BJ (cell line): ENCODE results near the gene KRT77. TPM values are rescaled to one million over a fixed set of nuclear protein-coding genes. Genes with fewer than 3 reads are reported as not detected.

ENCODE experiments used
- CTCF ChIA-PET: fragments of 350-600 bp; formaldehyde crosslinking; extraction: SDS; loops from one replicate; lab custom pipeline; 2021; ENCODE audit warnings: antibody characterized with exemption, inconsistent platforms; lab: Yijun Ruan, JAX
- POLR2A ChIA-PET: fragments of 300-600 bp; sonication (Branson Sonifier 250); formaldehyde crosslinking; extraction: SDS; loops from one replicate; lab custom pipeline; 2021; ENCODE audit warnings: antibody characterized with exemption; lab: Charles Lee
- DNase-seq: peaks from one replicate; pipeline ENCODE4 v3.0.0-alpha.2; 2011; ENCODE audit warnings: low read depth
- H3K27me3 ChIP-seq: 2 replicates; pipeline ENCODE4 v1.6.0; 2011; ENCODE audit warnings: low read length; ENCODE audit not compliant: control insufficient read depth, insufficient read depth
- H3K36me3 ChIP-seq: 2 replicates; pipeline ENCODE4 v1.5.1; 2011; ENCODE audit warnings: low read length; ENCODE audit not compliant: control insufficient read depth, insufficient read depth
- H3K4me3 ChIP-seq: 2 replicates; pipeline ENCODE4 v1.5.1; 2011; ENCODE audit warnings: low read depth, mild to moderate bottlenecking, control low read depth, low read length
- CTCF ChIP-seq: IDR thresholded peaks from 2 replicates; pipeline ENCODE4 v1.5.1; 2011; ENCODE audit warnings: low read depth, mild to moderate bottlenecking, control low read depth, inconsistent platforms, low read length, moderate library complexity; ENCODE audit not compliant: insufficient read depth
- polyA plus RNA-seq: library from polyadenylated mRNA; depleted of rRNA; stranded (reverse); fragments of >200 nt; gene quantifications from 2 replicates; pipeline ENCODE4 v1.2.3, GENCODE V29; 2011

The KRT77 gene
- polyA plus RNA-seq, 1 experiment: not detected

DNA sequence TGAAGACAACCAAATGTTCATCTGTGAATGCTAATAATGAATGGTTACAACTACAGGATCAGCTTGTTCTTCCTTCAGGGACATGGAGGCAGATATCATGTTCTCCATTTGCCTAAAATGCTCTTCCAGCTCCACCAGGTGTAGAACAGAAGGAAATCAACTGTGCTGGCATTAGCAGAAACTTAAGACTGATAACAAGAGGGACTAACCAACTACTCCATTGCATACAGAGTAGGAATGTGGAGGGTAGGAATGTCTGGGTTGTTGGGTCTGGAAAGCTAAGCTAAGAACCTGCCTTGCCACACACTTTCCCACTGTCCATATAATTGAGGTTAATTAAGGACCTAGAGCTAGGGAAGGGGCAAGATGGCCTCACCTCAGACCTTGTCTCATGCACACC is 39.9 kb downstream of the KRT77 start:
- POLR2A ChIA-PET: no interaction called here
- H3K27me3 ChIP-seq: peaks cover 18% of the 10 kb centered on the region

DNA sequence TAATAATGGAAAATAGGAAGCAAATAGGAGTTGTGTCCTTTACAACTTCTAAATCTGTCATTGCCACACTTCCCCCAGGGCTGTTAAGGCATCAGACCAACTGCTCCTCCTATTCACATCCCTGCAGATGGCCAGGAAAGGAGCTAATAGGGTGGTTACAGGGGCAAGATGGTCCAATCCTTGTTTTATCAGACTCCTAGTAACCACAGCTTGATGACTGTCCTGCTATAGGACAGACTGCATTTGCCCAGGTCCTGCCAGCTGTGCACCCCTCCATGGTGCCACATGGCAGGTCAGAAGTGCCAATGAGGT is 40.5 kb downstream of the KRT77 start:
- CTCF ChIA-PET: no interaction called here
- no peaks in the 10 kb centered on the region for H3K36me3 ChIP-seq
- H3K27me3 ChIP-seq: peaks cover 18% of the 10 kb centered on the region
- no peak for DNase-seq
- POLR2A ChIA-PET: no interaction called here
- H3K4me3 ChIP-seq: no peak overlapping the region
- no peak for TF ChIP-seq CTCF

More for the DNA sequence above, 39.9 kb downstream of the KRT77 start:
- DNase-seq: no peak
- CTCF ChIA-PET: interaction anchor here (1.0 kb wide), 1 partner anchor 21 kb away, joined by 3 read pairs; no protein-coding TSS in a partner anchor
- TF ChIP-seq CTCF: no peak
- H3K4me3 ChIP-seq: no peak overlapping the region
- no peaks in the 10 kb centered on the region for H3K36me3 ChIP-seq

DNA sequence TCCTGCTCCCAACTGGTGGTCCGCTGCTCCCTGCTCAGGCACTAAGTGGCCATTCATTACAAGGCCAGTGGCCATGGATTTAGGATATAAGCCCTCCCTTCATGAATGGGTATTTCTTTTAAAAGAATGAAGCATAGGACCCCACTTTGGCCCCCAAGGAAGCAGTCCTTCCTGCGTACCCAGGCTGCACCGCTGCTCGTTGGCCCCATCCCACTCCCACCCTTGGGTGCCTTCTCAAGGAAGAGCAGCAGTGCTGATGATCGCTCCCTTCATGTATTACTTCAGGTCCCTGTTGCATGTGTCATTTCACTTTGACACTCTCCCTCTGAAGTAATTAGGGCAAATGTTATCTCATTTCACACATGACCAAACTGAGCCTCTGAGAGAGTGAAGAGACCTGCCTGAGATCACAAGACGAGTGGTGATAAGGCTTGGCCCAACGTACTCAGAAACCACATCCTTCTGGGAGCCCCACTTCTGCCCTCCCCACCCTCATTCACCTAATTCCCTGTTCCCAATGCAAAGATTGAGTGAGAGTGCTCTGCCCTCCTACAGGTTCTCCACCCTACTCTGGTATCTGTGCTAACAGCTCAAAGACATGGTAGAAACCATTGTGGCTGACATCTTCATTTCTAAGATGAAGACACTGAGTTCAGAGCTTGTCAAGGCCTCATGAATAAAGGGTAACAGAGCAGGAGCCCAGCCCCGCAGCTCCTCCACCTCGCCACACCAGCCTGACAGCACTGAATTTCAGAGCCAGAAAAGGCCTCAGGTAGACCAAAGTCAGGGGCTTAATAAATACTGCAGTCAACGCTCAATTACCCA is 41.0 kb downstream of the KRT77 start:
- Histone ChIP-seq H3K27me3 (peaks cover 21% of the 10 kb centered on the region), H3K4me3 (no peak overlapping the region), H3K36me3 (no peaks in the 10 kb centered on the region)
- no peak for DNase-seq
- ChIA-PET CTCF (no interaction called here), POLR2A (no interaction called here)
- TF ChIP-seq CTCF: no peak

GRCh38 chr12:52661668-52662067 is 41.7 kb downstream of the KRT77 start:
- Histone ChIP-seq H3K27me3 (peaks cover 20% of the 10 kb centered on the region), H3K4me3 (no peak overlapping the region), H3K36me3 (no peaks in the 10 kb centered on the region)
- ChIA-PET POLR2A (no interaction called here), CTCF (interaction anchor here (1.0 kb wide), 1 partner anchor 204 kb away, joined by 5 read pairs; no protein-coding TSS in a partner anchor)
- DNase-seq: no peak
- no peak for TF ChIP-seq CTCF

DNA sequence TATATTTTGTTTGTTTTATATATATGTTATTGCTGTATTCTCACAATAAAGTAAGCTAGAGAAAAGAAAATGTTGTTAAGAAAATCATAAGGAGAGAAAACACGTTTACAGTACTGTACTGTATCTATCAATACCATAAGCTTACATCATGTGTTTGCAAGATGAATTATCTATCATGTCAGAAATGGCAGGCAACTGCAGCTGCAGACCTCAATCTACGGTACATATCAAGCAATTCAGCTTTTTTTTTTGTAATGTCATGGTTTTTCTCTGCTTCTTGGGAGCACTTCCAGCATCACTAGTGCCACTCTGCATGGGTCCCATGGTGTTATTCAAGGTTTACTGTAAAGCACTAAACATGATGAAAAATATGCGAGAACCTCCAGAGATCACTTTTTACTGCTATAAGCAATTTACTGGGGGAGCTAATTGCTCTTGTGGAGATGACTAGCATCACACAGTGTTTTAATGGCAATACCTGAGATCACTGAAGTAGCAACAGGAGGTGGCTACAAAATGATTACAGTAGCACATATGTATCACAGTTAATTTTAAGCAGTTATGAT is 42.3 kb downstream of the KRT77 start:
- peaks cover 17% of the 10 kb centered on the region for H3K27me3 ChIP-seq
- no peak overlapping the region for H3K4me3 ChIP-seq
- H3K36me3 ChIP-seq: no peaks in the 10 kb centered on the region
- TF ChIP-seq CTCF: no peak
- ChIA-PET CTCF (interaction anchor here (1.0 kb wide), 1 partner anchor 205 kb away, joined by 5 read pairs; no protein-coding TSS in a partner anchor), POLR2A (no interaction called here)
- DNase-seq: no peak
